Activated T-helper 1 cell treated with Interleukin-2 at 50 U/mL for 16 hours (primary cell): ENCODE data around the gene TNFAIP8.

Source experiments
- DNase-seq: peaks from one replicate; pipeline ENCODE4 v3.0.0-alpha.2; 2020; ENCODE audit warnings: low read depth

TNFAIP8 gene

GRCh38 chr5:119347991-119348390, 7.8 kb upstream of the TNFAIP8 start:
- no peak for DNase-seq

GRCh38 chr5:119353213-119353612, 2.6 kb upstream of the TNFAIP8 start:
- DNase-seq = no peak

GRCh38 chr5:119353686-119354366, 2.0 kb upstream of the TNFAIP8 start:
- no peak for DNase-seq

DNA sequence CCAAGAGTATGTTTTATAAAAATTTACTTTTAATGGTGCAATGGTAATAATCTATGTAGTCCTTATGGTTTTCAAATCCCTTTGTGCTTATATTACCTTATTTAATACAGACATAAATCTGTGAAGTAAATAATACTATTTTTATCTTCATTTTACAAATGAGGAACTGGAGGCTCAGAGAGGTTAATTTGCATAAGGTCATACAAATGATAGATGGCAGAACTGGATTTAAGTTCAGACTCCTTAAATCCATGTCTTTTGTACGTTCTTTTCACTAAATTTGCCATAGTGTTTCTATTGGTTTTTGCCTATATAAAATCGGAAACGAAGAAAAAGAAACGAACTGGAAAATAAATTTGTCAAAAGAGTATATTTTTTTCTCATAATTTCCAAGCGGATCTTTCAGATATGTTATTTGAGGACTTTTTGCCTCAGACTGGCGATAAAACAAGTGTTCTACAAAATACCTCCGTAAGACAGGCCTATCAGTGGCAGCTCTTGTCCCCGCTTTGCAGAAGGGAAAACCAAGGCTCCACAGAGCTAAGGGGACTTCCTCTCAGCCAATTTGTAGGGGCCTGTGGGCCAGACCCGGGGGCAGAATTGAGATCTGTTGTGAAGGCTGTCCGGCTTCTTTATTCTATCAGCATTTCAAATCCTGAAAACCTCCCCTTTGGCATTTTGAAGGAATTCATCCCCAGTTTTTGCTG, 1.1 kb upstream of the TNFAIP8 start:
- DNase-seq = no peak

DNA sequence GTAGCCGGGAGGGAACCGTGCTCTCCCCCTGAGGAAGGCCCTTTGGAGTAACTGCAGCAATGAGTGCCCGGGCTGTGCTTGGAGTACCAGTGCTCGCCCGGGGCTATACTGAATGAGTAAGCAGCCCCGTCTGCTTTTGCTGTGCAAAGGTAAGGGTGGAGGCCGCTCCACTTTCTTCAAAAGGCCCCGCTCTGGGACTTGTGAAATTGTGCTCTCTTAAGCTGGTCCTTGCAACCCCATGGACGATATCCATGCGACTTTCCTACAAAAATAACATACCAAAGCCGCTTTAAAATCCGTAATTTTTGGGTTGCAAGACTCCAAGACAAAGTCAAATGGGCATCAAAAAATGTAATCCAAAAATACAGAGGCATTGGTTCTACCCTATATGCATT, 578 bp upstream of the TNFAIP8 start:
- no peak for DNase-seq

- no peak for DNase-seq
Measured at GRCh38 chr5:119356612-119357188, 881 bp downstream of the TNFAIP8 start.

- DNase-seq = no peak
Measured at GRCh38 chr5:119357270-119357669, 1.5 kb downstream of the TNFAIP8 start.

GRCh38 chr5:119357808-119358529, 2.1 kb downstream of the TNFAIP8 start:
- DNase-seq = no peak

GRCh38 chr5:119358530-119358900, 2.7 kb downstream of the TNFAIP8 start:
- DNase-seq = no peak

GRCh38 chr5:119358901-119359603, 3.2 kb downstream of the TNFAIP8 start:
- no peak for DNase-seq

- no peak for DNase-seq
Measured at GRCh38 chr5:119359737-119360413, 4.1 kb downstream of the TNFAIP8 start.

- DNase-seq = no peak
Measured at GRCh38 chr5:119360905-119361593, 5.2 kb downstream of the TNFAIP8 start.

- DNase-seq = no peak
Measured at GRCh38 chr5:119361594-119362125, 5.8 kb downstream of the TNFAIP8 start.

DNA sequence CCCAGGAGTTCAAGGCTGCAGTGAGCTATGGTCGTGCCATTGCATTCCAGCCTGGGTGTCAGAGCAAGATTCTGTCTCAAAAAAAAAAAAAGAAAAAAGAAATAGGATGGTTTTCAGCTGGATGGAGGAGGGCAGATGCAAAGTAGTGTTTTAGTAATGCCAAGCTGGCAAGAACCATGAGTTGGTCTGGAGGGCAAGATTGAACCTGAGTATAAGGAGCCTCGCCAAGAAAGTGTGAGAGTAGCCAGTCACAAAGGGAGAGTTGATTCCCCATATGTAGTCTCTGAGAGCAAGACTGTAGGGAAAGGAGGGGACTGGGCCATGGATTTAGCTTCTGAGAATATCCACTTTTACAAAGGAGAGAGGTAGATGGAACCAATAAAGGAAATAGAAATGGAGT, 6.9 kb downstream of the TNFAIP8 start:
- no peak for DNase-seq

GRCh38 chr5:119363271-119363670, 7.5 kb downstream of the TNFAIP8 start:
- DNase-seq = no peak

DNA sequence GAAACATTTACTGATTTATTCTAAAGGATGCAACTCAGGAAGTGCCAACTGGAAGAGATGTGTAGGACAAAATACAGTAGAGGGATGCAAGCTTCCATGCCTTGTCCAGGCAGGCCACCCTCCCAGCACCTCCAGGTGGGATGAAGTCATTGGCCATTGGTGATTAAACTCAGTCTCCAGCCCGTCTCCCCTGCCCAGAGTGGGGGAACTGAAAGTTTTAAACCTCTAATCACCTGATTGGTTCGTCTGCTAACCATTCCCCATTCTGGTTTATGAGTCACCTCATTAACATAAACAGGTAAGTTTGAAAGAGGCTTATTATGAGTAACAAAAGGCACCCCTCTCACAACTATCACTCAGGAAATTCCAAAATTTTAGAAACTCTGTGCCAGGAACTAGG, 8.1 kb downstream of the TNFAIP8 start:
- DNase-seq = no peak

- DNase-seq = no peak
Measured at GRCh38 chr5:119365847-119366539, 10.2 kb downstream of the TNFAIP8 start.

GRCh38 chr5:119366540-119366881, 10.7 kb downstream of the TNFAIP8 start:
- no peak for DNase-seq

DNA sequence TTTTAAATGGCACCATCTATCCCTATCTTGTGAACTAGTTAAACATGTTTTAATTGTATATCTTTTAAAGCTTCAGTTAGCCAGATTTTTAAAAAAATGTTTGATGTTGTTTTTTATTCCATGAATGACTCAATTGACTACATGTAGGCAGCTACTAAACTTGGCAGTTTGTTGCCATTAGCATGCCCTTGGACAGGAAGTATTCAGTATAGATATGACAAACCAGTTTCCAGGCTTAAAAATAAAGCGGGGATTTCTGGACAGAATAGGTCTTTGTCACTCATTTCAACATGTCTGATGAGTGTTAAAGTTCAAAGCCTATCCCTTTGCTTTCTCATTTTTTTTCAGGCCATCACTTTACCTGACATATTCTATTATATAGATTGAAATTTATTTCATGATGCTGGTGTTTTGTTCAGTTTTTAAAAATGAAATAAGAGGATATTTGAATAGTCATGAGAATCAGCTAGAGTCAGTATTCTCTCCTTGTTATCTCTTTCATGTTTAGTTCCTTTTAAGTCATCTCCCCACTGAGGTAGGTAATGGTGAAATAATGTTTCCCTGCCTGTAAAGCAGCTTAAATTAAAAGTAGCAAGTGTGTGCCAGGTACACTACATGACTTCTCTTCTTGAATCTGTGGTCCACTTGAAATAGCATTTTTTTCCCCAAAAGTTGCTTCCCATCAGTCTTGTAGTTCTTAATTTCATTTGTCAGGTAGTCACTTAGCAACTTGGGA, 11.9 kb downstream of the TNFAIP8 start:
- no peak for DNase-seq

- peak; percentile 32 for DNase-seq
Measured at GRCh38 chr5:119368238-119368630, 12.4 kb downstream of the TNFAIP8 start.
